HUES48 (cell line): ENCODE measurements around the gene HMGB2.

Source experiments
- H3K27ac ChIP-seq: one replicate; pipeline ENCODE4 v1.7.0; 2013; ENCODE audit warnings: low read depth, low read length, inconsistent platforms
- H3K27me3 ChIP-seq: 2 replicates; pipeline ENCODE4 v1.6.1; 2013; ENCODE audit warnings: mild to moderate bottlenecking, low read length; ENCODE audit not compliant: control insufficient read depth, insufficient read depth
- H3K36me3 ChIP-seq: 2 replicates; pipeline ENCODE4 v1.6.1; 2013; ENCODE audit warnings: low read length; ENCODE audit not compliant: control insufficient read depth, insufficient read depth
- H3K4me1 ChIP-seq: 2 replicates; pipeline ENCODE4 v1.6.1; 2013; ENCODE audit warnings: mild to moderate bottlenecking, low read length; ENCODE audit not compliant: control insufficient read depth, insufficient read depth
- H3K4me3 ChIP-seq: 2 replicates; pipeline ENCODE4 v1.5.1; 2013; ENCODE audit warnings: mild to moderate bottlenecking, low read depth, low read length
- H3K9ac ChIP-seq: 2 replicates; pipeline ENCODE4 v1.6.1; 2013; ENCODE audit warnings: mild to moderate bottlenecking, low read depth, low read length, moderate library complexity
- H3K9me3 ChIP-seq: 2 replicates; pipeline ENCODE4 v1.6.1; 2013; ENCODE audit warnings: low read length; ENCODE audit not compliant: control insufficient read depth, insufficient read depth

The HMGB2 gene

GRCh38 chr4:173334891-173335752 is 964 bp upstream of the HMGB2 start:
- Histone ChIP-seq H3K9ac (peak overlapping the region; percentile 91), H3K4me3 (peak overlapping the region; percentile 89), H3K27ac (peak overlapping the region; percentile 99), H3K36me3 (peaks cover 31% of the 10 kb centered on the region), H3K9me3 (no peaks in the 10 kb centered on the region), H3K4me1 (peaks cover 20% of the 10 kb centered on the region), H3K27me3 (0 out of 2 replicates have a peak, but pooled peaks cover 5% of the 10 kb centered on the region)

GRCh38 chr4:173333658-173334084 is 487 bp downstream of the HMGB2 start:
- 0 out of 2 replicates have a peak, but pooled peaks cover 5% of the 10 kb centered on the region for H3K27me3 ChIP-seq
- peak overlapping the region; percentile 98 for H3K9ac ChIP-seq
- peak overlapping the region; percentile 99 for H3K27ac ChIP-seq
- H3K36me3 ChIP-seq = peaks cover 45% of the 10 kb centered on the region
- no peaks in the 10 kb centered on the region for H3K9me3 ChIP-seq
- H3K4me3 ChIP-seq = peak overlapping the region; percentile 89
- peaks cover 20% of the 10 kb centered on the region for H3K4me1 ChIP-seq

DNA sequence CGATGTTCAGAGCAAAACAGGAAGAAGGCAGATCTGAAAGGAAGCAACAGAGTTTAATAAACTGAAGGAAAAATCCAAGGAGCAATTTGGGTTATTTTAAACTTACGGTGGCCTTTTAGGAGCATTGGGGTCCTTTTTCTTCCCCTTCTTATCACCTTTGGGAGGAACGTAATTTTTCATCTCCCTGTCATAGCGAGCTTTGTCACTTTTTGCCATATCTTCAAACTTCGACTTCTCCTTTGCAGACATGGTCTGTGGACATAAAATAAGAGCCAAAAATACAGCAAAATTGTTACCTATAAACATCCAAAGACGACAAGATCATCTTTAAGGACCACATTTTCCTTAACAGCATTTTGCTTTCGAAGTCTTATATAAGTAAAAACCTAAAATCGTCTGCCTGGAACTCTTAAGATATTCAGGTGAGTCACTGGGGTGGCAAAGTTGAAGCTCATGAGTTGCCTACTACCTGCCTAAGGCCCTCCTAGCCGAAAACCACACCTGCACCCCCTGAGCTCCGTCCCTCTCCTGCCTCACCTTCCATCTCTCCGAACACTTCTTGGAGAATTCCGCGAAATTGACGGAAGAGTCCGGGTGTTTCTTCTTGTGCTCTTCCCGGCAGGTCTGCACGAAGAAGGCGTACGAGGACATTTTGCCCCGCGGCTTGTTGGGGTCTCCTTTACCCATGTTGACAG is 1.0 kb downstream of the HMGB2 start:
- no peaks in the 10 kb centered on the region for H3K9me3 ChIP-seq
- H3K27me3 ChIP-seq = 0 out of 2 replicates have a peak, but pooled peaks cover 5% of the 10 kb centered on the region
- peak overlapping the region; percentile 99 for H3K27ac ChIP-seq
- H3K36me3 ChIP-seq = peaks cover 51% of the 10 kb centered on the region
- peaks cover 20% of the 10 kb centered on the region for H3K4me1 ChIP-seq
- H3K4me3 ChIP-seq = peak overlapping the region; percentile 89
- peak overlapping the region; percentile 98 for H3K9ac ChIP-seq

- Histone ChIP-seq H3K27ac (no peak overlapping the region), H3K9me3 (no peaks in the 10 kb centered on the region), H3K36me3 (peaks cover 60% of the 10 kb centered on the region)
Measured at GRCh38 chr4:173332021-173332487, 2.1 kb downstream of the HMGB2 start.

GRCh38 chr4:173330590-173330989 is 3.6 kb downstream of the HMGB2 start:
- Histone ChIP-seq H3K9me3 (no peaks in the 10 kb centered on the region), H3K36me3 (peaks cover 73% of the 10 kb centered on the region), H3K4me1 (peaks cover 14% of the 10 kb centered on the region), H3K9ac (no peak overlapping the region), H3K27me3 (no peaks in the 10 kb centered on the region), H3K4me3 (no peak overlapping the region), H3K27ac (no peak overlapping the region)

More at GRCh38 chr4:173332021-173332487, 2.1 kb downstream of the HMGB2 start:
- H3K9ac ChIP-seq = 0 out of 2 replicates have a peak overlapping the region, but pooled peaks have one; percentile 11
- peaks cover 20% of the 10 kb centered on the region for H3K4me1 ChIP-seq
- peak overlapping the region; percentile 89 for H3K4me3 ChIP-seq
- H3K27me3 ChIP-seq = 0 out of 2 replicates have a peak, but pooled peaks cover 5% of the 10 kb centered on the region

- Histone ChIP-seq H3K27ac (no peak overlapping the region), H3K4me1 (peaks cover 11% of the 10 kb centered on the region), H3K4me3 (no peak overlapping the region), H3K27me3 (no peaks in the 10 kb centered on the region), H3K9ac (no peak overlapping the region), H3K9me3 (no peaks in the 10 kb centered on the region), H3K36me3 (peaks cover 88% of the 10 kb centered on the region)
Measured at GRCh38 chr4:173328236-173328901, 5.8 kb downstream of the HMGB2 start.

GRCh38 chr4:173325007-173325736 is 9.0 kb downstream of the HMGB2 start:
- H3K9me3 ChIP-seq = no peaks in the 10 kb centered on the region
- peak overlapping the region; percentile 24 for H3K27ac ChIP-seq
- H3K4me1 ChIP-seq = no peaks in the 10 kb centered on the region
- no peak overlapping the region for H3K4me3 ChIP-seq
- H3K27me3 ChIP-seq = no peaks in the 10 kb centered on the region
- H3K9ac ChIP-seq = no peak overlapping the region
- H3K36me3 ChIP-seq = peaks cover 90% of the 10 kb centered on the region

DNA sequence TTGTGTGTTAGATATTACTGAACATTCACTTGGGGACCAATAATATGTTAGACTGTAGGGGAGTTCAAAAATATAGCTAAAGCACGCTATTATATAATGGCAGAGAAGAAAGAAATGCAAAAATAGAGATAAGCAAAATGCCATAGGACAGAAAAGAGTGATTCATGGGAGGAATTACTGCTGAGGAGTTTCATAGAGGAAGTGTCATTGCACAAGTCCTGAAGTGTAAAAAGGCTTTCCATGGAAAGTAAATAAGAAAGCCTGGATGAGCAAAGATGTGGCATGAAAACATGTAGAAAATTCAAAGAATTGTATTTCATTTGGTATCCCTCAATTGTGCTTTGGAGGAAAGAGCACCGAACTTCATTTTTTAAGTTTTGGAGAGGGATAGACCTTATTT is 14.5 kb downstream of the HMGB2 start:
- H3K4me1 ChIP-seq = peaks cover 23% of the 10 kb centered on the region
- H3K27ac ChIP-seq = no peak overlapping the region
- H3K27me3 ChIP-seq = no peaks in the 10 kb centered on the region
- no peak overlapping the region for H3K4me3 ChIP-seq
- no peaks in the 10 kb centered on the region for H3K9me3 ChIP-seq
- peaks cover 75% of the 10 kb centered on the region for H3K36me3 ChIP-seq
- no peak overlapping the region for H3K9ac ChIP-seq

- Histone ChIP-seq H3K27me3 (no peaks in the 10 kb centered on the region), H3K36me3 (peaks cover 80% of the 10 kb centered on the region), H3K9ac (no peak overlapping the region), H3K9me3 (no peaks in the 10 kb centered on the region), H3K4me3 (no peak overlapping the region), H3K4me1 (peaks cover 23% of the 10 kb centered on the region), H3K27ac (peak overlapping the region; percentile 87)
Measured at GRCh38 chr4:173318648-173319211, 15.4 kb downstream of the HMGB2 start.

- Histone ChIP-seq H3K27me3 (no peaks in the 10 kb centered on the region), H3K36me3 (peaks cover 81% of the 10 kb centered on the region), H3K4me1 (peaks cover 23% of the 10 kb centered on the region), H3K9me3 (no peaks in the 10 kb centered on the region), H3K4me3 (0 out of 2 replicates have a peak overlapping the region, but pooled peaks have one; percentile 24), H3K9ac (no peak overlapping the region), H3K27ac (peak overlapping the region; percentile 87)
Measured at GRCh38 chr4:173318240-173318639, 15.9 kb downstream of the HMGB2 start.
